ENCODE results near the gene PTPRG.

The PTPRG gene

DNA sequence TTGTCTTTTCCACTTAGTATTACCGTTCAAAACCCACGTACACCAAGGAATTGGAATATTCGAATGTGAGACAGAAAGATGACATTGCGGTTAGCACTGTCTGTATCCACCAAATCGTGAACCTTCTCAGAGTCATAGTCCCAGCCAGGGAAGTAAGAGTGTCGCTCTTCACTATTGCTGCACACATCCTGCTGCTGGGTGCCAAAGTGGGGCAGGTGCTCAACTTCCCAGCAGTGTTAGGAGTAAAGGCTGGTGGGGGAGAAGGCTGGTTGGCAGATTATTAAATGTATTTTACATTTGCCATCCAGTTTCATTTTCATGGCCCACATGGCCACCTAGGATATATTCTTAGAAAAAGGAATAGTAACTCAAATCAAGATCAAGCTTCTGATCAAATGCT lies 65.1 kb downstream of the PTPRG start:
- no peak for DNase-seq (ENCODE audit: low read depth)
- TF ChIP-seq, protein P1, sequence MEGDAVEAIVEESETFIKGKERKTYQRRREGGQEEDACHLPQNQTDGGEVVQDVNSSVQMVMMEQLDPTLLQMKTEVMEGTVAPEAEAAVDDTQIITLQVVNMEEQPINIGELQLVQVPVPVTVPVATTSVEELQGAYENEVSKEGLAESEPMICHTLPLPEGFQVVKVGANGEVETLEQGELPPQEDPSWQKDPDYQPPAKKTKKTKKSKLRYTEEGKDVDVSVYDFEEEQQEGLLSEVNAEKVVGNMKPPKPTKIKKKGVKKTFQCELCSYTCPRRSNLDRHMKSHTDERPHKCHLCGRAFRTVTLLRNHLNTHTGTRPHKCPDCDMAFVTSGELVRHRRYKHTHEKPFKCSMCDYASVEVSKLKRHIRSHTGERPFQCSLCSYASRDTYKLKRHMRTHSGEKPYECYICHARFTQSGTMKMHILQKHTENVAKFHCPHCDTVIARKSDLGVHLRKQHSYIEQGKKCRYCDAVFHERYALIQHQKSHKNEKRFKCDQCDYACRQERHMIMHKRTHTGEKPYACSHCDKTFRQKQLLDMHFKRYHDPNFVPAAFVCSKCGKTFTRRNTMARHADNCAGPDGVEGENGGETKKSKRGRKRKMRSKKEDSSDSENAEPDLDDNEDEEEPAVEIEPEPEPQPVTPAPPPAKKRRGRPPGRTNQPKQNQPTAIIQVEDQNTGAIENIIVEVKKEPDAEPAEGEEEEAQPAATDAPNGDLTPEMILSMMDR (IDR thresholded peaks at IDR 0.05; ENCODE audit: low read depth, low read length, missing control alignments), result no peak
- in situ Hi-C loops (cut with HindIII; ENCODE audit: low sequenced_read_pairs), result no loop called here
- H3K4me3 ChIP-seq (ENCODE audit: low read depth, low read length), result no peak overlapping the region

DNA sequence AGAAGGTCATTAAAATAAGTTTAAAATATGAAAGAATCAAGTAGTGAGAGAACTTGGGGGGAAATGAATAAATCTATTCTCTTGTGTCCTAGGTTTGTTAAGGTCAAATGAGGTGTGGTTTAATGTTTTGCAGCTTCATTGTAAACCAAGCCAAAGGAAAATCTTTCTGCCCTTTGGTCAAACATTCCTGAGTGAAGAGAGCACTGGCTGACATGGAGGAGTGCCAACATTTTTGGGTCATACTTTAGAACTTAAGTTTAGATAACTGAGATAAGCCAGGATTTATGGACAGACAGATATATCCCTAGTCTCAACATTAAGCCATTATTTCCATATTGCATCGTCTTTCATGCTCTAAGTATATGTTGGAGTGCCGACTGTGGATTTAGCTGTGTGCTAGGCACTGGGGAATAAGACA lies 66.4 kb downstream of the PTPRG start:
- in situ Hi-C loops (cut with HindIII; ENCODE audit: low sequenced_read_pairs), result no loop called here
- peak; percentile 70 for DNase-seq (ENCODE audit: low read depth)
- TF ChIP-seq, protein P1 (IDR thresholded peaks at IDR 0.05; ENCODE audit: low read depth, low read length, missing control alignments), result no peak
- H3K4me3 ChIP-seq (ENCODE audit: low read depth, low read length), result no peak overlapping the region

DNA sequence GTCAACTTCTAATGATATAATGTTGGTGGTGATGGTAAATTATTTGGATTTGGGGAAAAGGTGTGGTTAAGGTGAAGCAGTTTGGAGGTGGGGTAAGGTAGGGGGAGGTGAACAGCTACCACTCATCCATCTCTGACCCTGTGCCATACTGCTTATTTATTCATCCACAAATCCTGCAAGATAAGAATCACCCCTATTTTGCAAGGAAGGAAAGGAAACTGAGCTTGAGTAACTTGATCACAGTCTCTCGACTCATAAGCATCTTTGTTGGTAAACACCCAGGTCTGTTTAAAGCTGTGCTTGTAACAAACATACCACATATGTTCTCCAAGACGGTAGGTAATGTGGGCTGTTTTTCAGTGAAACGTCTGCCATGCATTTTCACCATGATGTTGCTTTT lies 67.3 kb downstream of the PTPRG start:
- no peak for DNase-seq (ENCODE audit: low read depth)
- in situ Hi-C loops (cut with HindIII; ENCODE audit: low sequenced_read_pairs), result no loop called here
- H3K4me3 ChIP-seq (ENCODE audit: low read depth, low read length), result no peak overlapping the region
- TF ChIP-seq, protein P1 (IDR thresholded peaks at IDR 0.05; ENCODE audit: low read depth, low read length, missing control alignments), result no peak

DNA sequence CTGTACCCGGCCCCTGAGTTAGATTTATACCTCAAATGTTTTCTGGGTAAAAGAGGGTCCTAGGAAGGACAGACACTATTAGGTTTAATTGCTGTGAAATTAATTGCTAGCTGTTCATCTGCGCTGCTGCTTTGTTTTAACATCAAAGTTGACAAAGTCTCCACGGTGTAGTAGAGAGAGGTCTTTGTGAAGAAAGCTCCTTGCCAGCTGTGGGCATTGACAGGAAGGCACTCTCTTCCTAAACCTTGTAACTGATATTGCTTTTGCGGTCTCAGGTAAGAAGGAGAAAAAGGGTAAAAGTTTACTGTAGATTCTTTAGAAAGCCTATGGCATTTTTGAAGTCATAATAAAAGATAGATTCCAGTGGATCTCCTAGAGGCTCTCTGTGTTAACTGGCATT lies 68.1 kb downstream of the PTPRG start:
- TF ChIP-seq, protein P1 (IDR thresholded peaks at IDR 0.05; ENCODE audit: low read depth, low read length, missing control alignments), result no peak
- no peak for DNase-seq (ENCODE audit: low read depth)
- H3K4me3 ChIP-seq (ENCODE audit: low read depth, low read length), result no peak overlapping the region
- in situ Hi-C loops (cut with HindIII; ENCODE audit: low sequenced_read_pairs), result no loop called here

DNA sequence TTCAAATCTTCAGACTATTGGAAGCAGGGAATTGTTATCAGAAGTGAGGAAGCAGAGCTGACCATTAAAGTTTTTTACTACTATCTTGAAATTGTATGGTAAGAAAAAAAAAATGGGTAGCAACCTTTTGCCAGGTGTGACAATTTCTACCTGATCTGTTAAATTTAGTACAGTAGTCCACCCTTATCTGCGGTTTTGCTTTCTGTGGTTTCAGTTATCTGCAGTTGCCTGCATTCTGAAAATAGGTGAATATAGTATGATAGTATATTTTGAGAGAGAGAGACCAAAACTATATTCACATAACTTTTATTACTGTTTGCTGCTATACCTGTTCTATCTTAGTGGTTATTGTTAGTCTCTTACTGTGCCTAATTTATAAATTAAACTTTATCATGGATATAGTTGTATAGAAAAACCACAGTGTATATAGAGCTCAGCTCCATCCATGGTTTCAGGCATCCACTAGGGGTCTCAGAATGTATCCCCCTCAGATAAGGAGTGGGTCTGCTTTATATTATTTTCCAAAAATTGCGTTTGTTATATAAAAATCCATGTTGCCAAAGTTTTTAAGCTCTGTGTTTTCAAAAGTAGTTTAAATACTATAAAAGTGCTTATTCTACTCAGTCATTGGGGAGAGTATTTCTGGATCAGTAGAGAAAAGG lies 69.9 kb downstream of the PTPRG start:
- H3K4me3 ChIP-seq (ENCODE audit: low read depth, low read length), result no peak overlapping the region
- no peak for DNase-seq (ENCODE audit: low read depth)
- in situ Hi-C loops (cut with HindIII; ENCODE audit: low sequenced_read_pairs), result no loop called here
- TF ChIP-seq, protein P1 (IDR thresholded peaks at IDR 0.05; ENCODE audit: low read depth, low read length, missing control alignments), result peak; percentile 12

DNA sequence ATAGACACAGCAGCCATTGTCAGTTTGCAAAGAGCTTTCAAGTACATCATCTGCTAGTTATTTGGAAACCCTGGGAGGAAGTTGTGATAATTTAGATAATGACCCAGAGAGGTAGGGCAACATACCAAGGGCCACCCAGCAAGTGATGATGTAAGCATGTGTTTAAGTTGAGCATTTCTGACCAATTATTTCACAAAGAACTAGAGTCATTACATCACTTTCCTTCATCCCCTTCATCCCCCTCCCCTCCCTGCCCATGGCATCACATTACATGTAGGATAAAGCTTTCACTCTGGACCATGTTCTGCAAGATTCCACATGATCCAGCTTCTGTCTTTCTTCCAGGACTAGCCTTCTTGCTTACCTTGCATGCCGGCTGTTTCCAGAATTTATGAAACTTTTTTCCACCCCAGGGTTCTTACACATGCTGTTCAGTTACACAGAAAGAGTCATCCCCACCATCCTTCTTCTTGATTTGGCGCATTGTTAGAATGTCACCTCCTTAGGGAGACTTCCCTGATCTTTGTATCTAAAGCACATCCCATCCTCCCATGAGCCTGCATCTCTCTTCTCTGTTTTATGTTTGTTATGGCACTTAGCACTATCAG lies 71.3 kb downstream of the PTPRG start:
- in situ Hi-C loops (cut with HindIII; ENCODE audit: low sequenced_read_pairs), result no loop called here
- no peak overlapping the region for H3K4me3 ChIP-seq (ENCODE audit: low read depth, low read length)
- no peak for DNase-seq (ENCODE audit: low read depth)
- TF ChIP-seq, protein P1 (IDR thresholded peaks at IDR 0.05; ENCODE audit: low read depth, low read length, missing control alignments), result no peak

Data from astrocyte of the cerebellum (primary cell).